ENCODE results near the gene LHFPL3. TPM values are rescaled to one million over a fixed set of nuclear protein-coding genes. Genes with fewer than 3 reads are reported as not detected.

Gene LHFPL3
- total and polyA plus RNA-seq, 9 of the 15 experiments (the other 6 are each of a cell fraction or from before 2014, with no cell fraction given): 0.21 to 0.52 TPM; not detected in 7

- peaks cover 3 to 10% of the 10 kb centered on the region in 2 experiments; a peak in 3 of 5 replicates for H3K27me3 ChIP-seq (ENCODE audit: control insufficient read depth in 2 of 2, insufficient read depth in 2 of 2, low read length in 2 of 2)
- in situ Hi-C loops (cut with MboI) (no loop called here), intact Hi-C loops (cut with micrococcal nuclease) (no loop called here)
- H3K4me3 ChIP-seq: no peak overlapping the region
- no peak overlapping the region for H3K27ac ChIP-seq (ENCODE audit: extremely low read depth, low read depth, low read length)
- ATAC-seq (no peak), FAIRE-seq (no peak), DNase-seq (ENCODE audit: extremely low read depth in 1 of 4, low spot score in 3 of 4) (no peak)
- no peak overlapping the region for H2AFZ ChIP-seq (ENCODE audit: low read depth, low read length)
- H3K79me2 ChIP-seq (ENCODE audit: control insufficient read depth, insufficient read depth, low read length): no peaks in the 10 kb centered on the region
- H3K36me3 ChIP-seq (ENCODE audit: control insufficient read depth, insufficient read depth, low read length): no peaks in the 10 kb centered on the region
- BruUV-seq (replicated peaks): no TSS peak
- POLR2A ChIA-PET: interaction anchor here (0.6 to 0.7 kb wide), 2 partner anchors 21 to 1425 kb away, joined by 3 read pairs; no protein-coding TSS in a partner anchor
- no peaks in the 10 kb centered on the region for H4K20me1 ChIP-seq (replicated peaks; ENCODE audit: control insufficient read depth, insufficient read depth, low read length)
- no peaks in the 10 kb centered on the region for H3K9me1 ChIP-seq (ENCODE audit: control insufficient read depth, insufficient read depth, low read length)
- 2% methylated on average over 7 of the region's 7 CpGs for WGBS (ENCODE audit: insufficient coverage, low coverage, missing lambda C conversion rate)
- H3K9ac ChIP-seq (ENCODE audit: insufficient read depth in 1 of 2, low read depth in 2 of 2, low read length in 2 of 2): no peak overlapping the region
- H3K4me2 ChIP-seq (ENCODE audit: insufficient read depth, low read length): no peak overlapping the region
- TF ChIP-seq TRIM28 (IDR thresholded peaks at IDR 0.05) (no peak), KLF13 (tag; IDR thresholded peaks at IDR 0.05; ENCODE audit: borderline replicate concordance, low read depth) (no peak), ATF7 (IDR thresholded peaks at IDR 0.05) (no peak), ZFP30 (CRISPR knock-in tag; IDR thresholded peaks at IDR 0.05; ENCODE audit: borderline replicate concordance) (no peak), PPARD (CRISPR knock-in tag; IDR thresholded peaks at IDR 0.05) (no peak), ZNF282 (CRISPR knock-in tag; IDR thresholded peaks at IDR 0.05) (no peak), RBM25 (IDR thresholded peaks at IDR 0.05; ENCODE audit: low read depth, low read length, severe bottlenecking) (no peak), ZNF785 (CRISPR knock-in tag; IDR thresholded peaks at IDR 0.05) (no peak), ZNF445 (CRISPR knock-in tag; IDR thresholded peaks at IDR 0.05; ENCODE audit: low read depth) (no peak), JUND (IDR thresholded peaks at IDR 0.05; ENCODE audit: borderline replicate concordance, low read depth, low read length) (no peak), JUND (tag; IDR thresholded peaks at IDR 0.05; ENCODE audit: borderline replicate concordance, low read depth, low read length) (no peak), STAT5A (IDR thresholded peaks at IDR 0.05; ENCODE audit: borderline replicate concordance, low read length) (no peak)
- TF ChIP-seq, protein P1, sequence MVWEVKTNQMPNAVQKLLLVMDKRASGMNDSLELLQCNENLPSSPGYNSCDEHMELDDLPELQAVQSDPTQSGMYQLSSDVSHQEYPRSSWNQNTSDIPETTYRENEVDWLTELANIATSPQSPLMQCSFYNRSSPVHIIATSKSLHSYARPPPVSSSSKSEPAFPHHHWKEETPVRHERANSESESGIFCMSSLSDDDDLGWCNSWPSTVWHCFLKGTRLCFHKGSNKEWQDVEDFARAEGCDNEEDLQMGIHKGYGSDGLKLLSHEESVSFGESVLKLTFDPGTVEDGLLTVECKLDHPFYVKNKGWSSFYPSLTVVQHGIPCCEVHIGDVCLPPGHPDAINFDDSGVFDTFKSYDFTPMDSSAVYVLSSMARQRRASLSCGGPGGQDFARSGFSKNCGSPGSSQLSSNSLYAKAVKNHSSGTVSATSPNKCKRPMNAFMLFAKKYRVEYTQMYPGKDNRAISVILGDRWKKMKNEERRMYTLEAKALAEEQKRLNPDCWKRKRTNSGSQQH (CRISPR knock-in tag; IDR thresholded peaks at IDR 0.05): no peak
- TF ChIP-seq, protein P2, sequence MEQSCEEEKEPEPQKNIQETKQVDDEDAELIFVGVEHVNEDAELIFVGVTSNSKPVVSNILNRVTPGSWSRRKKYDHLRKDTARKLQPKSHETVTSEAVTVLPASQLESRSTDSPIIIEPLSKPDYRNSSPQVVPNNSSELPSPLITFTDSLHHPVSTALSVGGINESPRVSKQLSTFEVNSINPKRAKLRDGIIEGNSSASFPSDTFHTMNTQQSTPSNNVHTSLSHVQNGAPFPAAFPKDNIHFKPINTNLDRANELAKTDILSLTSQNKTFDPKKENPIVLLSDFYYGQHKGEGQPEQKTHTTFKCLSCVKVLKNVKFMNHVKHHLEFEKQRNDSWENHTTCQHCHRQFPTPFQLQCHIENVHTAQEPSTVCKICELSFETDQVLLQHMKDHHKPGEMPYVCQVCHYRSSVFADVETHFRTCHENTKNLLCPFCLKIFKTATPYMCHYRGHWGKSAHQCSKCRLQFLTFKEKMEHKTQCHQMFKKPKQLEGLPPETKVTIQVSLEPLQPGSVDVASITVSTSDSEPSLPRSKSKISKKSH (CRISPR knock-in tag; IDR thresholded peaks at IDR 0.05): no peak
- no peaks in the 10 kb centered on the region for H3K9me3 ChIP-seq (replicated peaks; ENCODE audit: control insufficient read depth, insufficient read depth, low read depth, low read length)
- CTCF ChIA-PET (ENCODE audit: low intra/inter-chr PET ratio): no interaction called here
- H3K4me1 ChIP-seq (replicated peaks in 1 of 2; ENCODE audit: control insufficient read depth in 2 of 2, insufficient read depth in 2 of 2, low read length in 2 of 2): no peaks in the 10 kb centered on the region
Observed at GRCh38 chr7:104795616-104796398, 467.4 kb downstream of the LHFPL3 start.

Measured in K562 (cell line).